Measurements from ENCODE around the gene WDFY1. TPM values are rescaled to one million over a fixed set of nuclear protein-coding genes. Genes with fewer than 3 reads are reported as not detected.
"Not testable (repeated sequence)": the region's sequence is repeated elsewhere in the genome, so short reads cannot be mapped to it uniquely, and the experiment has no call there.

Gene WDFY1
- total RNA-seq, 4 donors from 2014 or later, result 36.9 to 82.0 (median 65.0) TPM

GRCh38 chr2:223884399-223884798, 60.7 kb downstream of the WDFY1 start:
- TF ChIP-seq POLR2A (IDR thresholded peaks at IDR 0.05), result no peak
- H3K36me3 ChIP-seq, result peaks cover 0 to 78% (median 0%) of the 10 kb centered on the region in 3 donors
- no peaks in the 10 kb centered on the region for H3K27me3 ChIP-seq
- H3K27ac ChIP-seq, result no peak overlapping the region
- peaks cover 0 to 5% (median 0%) of the 10 kb centered on the region in 4 donors for H3K4me1 ChIP-seq
- H3K9me3 ChIP-seq, result no peaks in the 10 kb centered on the region
- no peak overlapping the region for H3K4me3 ChIP-seq
- no peak for DNase-seq

GRCh38 chr2:223882715-223883114, 62.4 kb downstream of the WDFY1 start:
- H3K4me3 ChIP-seq, result no peak overlapping the region
- no peaks in the 10 kb centered on the region for H3K9me3 ChIP-seq
- peaks cover 0 to 83% (median 0%) of the 10 kb centered on the region in 3 donors for H3K36me3 ChIP-seq
- no peak for DNase-seq
- peak overlapping the region in 1 of 4 donors; percentile 69 for H3K27ac ChIP-seq
- TF ChIP-seq POLR2A (IDR thresholded peaks at IDR 0.05) (no peak), CTCF (IDR thresholded peaks at IDR 0.05) (no peak)
- peaks cover 0 to 5% (median 0%) of the 10 kb centered on the region in 4 donors for H3K4me1 ChIP-seq
- H3K27me3 ChIP-seq, result no peaks in the 10 kb centered on the region

GRCh38 chr2:223880796-223881195, 64.3 kb downstream of the WDFY1 start:
- no peak overlapping the region for H3K4me3 ChIP-seq
- H3K27me3 ChIP-seq, result no peaks in the 10 kb centered on the region
- peaks cover 0 to 97% (median 0%) of the 10 kb centered on the region in 3 donors for H3K36me3 ChIP-seq
- peak in 1 of 3 donors; percentile 25 for DNase-seq
- H3K27ac ChIP-seq, result peak overlapping the region in 1 of 4 donors; percentile 69
- H3K9me3 ChIP-seq, result no peaks in the 10 kb centered on the region
- no peak for TF ChIP-seq CTCF (IDR thresholded peaks at IDR 0.05)
- no peak for TF ChIP-seq POLR2A (IDR thresholded peaks at IDR 0.05)
- H3K4me1 ChIP-seq, result peaks cover 0 to 5% (median 0%) of the 10 kb centered on the region in 4 donors

GRCh38 chr2:223877721-223878410, 67.3 kb downstream of the WDFY1 start:
- Histone ChIP-seq H3K4me1 (peaks cover 0 to 5% (median 0%) of the 10 kb centered on the region in 4 donors), H3K36me3 (peaks cover 0 to 92% (median 0%) of the 10 kb centered on the region in 3 donors), H3K9me3 (no peaks in the 10 kb centered on the region), H3K4me3 (no peak overlapping the region), H3K27ac (no peak overlapping the region), H3K27me3 (no peaks in the 10 kb centered on the region)
- DNase-seq, result no peak
- TF ChIP-seq POLR2A (IDR thresholded peaks at IDR 0.05) (no peak), CTCF (IDR thresholded peaks at IDR 0.05) (no peak)

GRCh38 chr2:223873672-223874071, 71.5 kb downstream of the WDFY1 start:
- Histone ChIP-seq H3K27ac (no peak overlapping the region), H3K9me3 (no peaks in the 10 kb centered on the region), H3K36me3 (peaks cover 0 to 67% (median 0%) of the 10 kb centered on the region in 3 donors), H3K4me1 (no peaks in the 10 kb centered on the region), H3K27me3 (no peaks in the 10 kb centered on the region), H3K4me3 (no peak overlapping the region)
- TF ChIP-seq POLR2A (IDR thresholded peaks at IDR 0.05), result no peak
- TF ChIP-seq CTCF (IDR thresholded peaks at IDR 0.05), result no peak
- no peak for DNase-seq

GRCh38 chr2:223872772-223873171, 72.4 kb downstream of the WDFY1 start:
- H3K27ac ChIP-seq, H3K27me3 ChIP-seq, H3K4me1 ChIP-seq, DNase-seq, H3K4me3 ChIP-seq, H3K9me3 ChIP-seq: not testable (repeated sequence)
- peaks cover 0 to 58% (median 0%) of the 10 kb centered on the region in 3 donors for H3K36me3 ChIP-seq

- H3K4me3 ChIP-seq, H3K4me1 ChIP-seq, H3K27ac ChIP-seq, H3K27me3 ChIP-seq, H3K9me3 ChIP-seq: not testable (repeated sequence)
- DNase-seq, result peak in 1 of 3 donors; percentile 37
- peaks cover 0 to 47% (median 0%) of the 10 kb centered on the region in 3 donors for H3K36me3 ChIP-seq
Measured at GRCh38 chr2:223871661-223872060, 73.5 kb downstream of the WDFY1 start.

Data from Peyer's patch (tissue), 4 donors.